Nephron progenitor cell (in vitro differentiated cells): ENCODE results near the gene PFN3.

ENCODE experiments used
- DNase-seq: peaks from one replicate; pipeline ENCODE4 v3.0.0; 2021
- H3K27ac Mint-ChIP-seq: 2 replicates; pipeline ENCODE4 v1.8.0; 2021; ENCODE audit warnings: mild to moderate bottlenecking, moderate library complexity, mixed read lengths
- H3K27me3 Mint-ChIP-seq: 2 replicates; pipeline ENCODE4 v1.8.0; 2021; ENCODE audit warnings: mild to moderate bottlenecking, low read depth, mixed read lengths; ENCODE audit not compliant: poor library complexity
- H3K36me3 Mint-ChIP-seq: 2 replicates; pipeline ENCODE4 v1.8.0; 2021; ENCODE audit warnings: low read depth, mixed read lengths
- H3K4me1 Mint-ChIP-seq: 2 replicates; pipeline ENCODE4 v1.8.0; 2021; ENCODE audit warnings: mixed read lengths
- H3K4me3 Mint-ChIP-seq: 2 replicates; pipeline ENCODE4 v1.8.0; 2021; ENCODE audit warnings: mild to moderate bottlenecking, moderate library complexity, mixed read lengths
- H3K9me3 Mint-ChIP-seq: 2 replicates; pipeline ENCODE4 v1.8.0; 2021; ENCODE audit warnings: mild to moderate bottlenecking, moderate library complexity, mixed read lengths
- TF ChIP-seq, protein P1 (sequence below): fragments of 200-600 bp; sonication (generic); IDR thresholded peaks from 2 replicates; pipeline ENCODE4 v1.5.0; 2021; ENCODE audit warnings: antibody characterized with exemption

PFN3 gene

DNA sequence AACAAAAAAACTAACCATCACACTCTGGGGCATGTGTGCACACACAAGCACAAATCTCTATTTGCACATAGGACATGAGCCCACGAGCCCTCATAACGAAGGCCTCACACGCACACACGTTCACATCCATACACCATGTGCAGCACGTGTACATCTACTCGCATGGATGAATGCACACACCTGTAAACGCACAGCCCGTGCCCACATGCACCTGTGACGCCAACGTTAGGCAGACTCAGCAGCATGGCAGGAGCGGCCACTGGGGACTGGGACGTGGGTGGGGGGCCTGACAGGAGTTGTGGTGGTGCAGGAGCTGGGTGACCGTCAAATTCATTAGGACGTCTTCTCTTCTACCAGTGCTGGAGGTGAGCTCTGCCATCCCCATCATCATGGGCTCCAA, 13.1 kb downstream of the PFN3 start:
- Mint-ChIP-seq H3K9me3 (no peaks in the 10 kb centered on the region), H3K27ac (no peak overlapping the region), H3K4me1 (peaks cover 63% of the 10 kb centered on the region), H3K27me3 (peaks cover 14% of the 10 kb centered on the region), H3K4me3 (no peak overlapping the region), H3K36me3 (no peaks in the 10 kb centered on the region)
- DNase-seq = no peak
- TF ChIP-seq, protein P1, sequence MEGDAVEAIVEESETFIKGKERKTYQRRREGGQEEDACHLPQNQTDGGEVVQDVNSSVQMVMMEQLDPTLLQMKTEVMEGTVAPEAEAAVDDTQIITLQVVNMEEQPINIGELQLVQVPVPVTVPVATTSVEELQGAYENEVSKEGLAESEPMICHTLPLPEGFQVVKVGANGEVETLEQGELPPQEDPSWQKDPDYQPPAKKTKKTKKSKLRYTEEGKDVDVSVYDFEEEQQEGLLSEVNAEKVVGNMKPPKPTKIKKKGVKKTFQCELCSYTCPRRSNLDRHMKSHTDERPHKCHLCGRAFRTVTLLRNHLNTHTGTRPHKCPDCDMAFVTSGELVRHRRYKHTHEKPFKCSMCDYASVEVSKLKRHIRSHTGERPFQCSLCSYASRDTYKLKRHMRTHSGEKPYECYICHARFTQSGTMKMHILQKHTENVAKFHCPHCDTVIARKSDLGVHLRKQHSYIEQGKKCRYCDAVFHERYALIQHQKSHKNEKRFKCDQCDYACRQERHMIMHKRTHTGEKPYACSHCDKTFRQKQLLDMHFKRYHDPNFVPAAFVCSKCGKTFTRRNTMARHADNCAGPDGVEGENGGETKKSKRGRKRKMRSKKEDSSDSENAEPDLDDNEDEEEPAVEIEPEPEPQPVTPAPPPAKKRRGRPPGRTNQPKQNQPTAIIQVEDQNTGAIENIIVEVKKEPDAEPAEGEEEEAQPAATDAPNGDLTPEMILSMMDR = no peak

DNA sequence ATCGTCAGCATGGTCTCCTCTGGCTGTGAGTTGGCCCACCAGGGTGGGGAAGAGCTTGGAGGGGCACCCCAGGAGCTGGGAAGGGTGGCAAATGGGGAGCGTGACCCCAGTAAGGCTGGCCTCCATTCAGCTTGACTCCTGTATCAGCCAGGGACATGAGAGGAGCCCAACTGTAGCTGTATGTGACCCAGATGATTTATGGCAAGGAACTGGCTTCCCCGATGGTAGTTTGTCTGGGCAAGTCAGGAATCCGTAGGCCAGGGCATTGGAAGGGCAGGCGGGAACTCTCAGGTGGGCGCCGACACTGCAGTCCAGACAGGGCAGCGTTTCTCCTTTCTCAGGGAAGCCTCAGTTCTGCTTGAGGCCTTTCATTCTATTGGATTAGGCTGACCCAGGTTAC, 13.9 kb downstream of the PFN3 start:
- H3K4me1 Mint-ChIP-seq = peaks cover 70% of the 10 kb centered on the region
- peaks cover 14% of the 10 kb centered on the region for H3K27me3 Mint-ChIP-seq
- no peaks in the 10 kb centered on the region for H3K36me3 Mint-ChIP-seq

DNA sequence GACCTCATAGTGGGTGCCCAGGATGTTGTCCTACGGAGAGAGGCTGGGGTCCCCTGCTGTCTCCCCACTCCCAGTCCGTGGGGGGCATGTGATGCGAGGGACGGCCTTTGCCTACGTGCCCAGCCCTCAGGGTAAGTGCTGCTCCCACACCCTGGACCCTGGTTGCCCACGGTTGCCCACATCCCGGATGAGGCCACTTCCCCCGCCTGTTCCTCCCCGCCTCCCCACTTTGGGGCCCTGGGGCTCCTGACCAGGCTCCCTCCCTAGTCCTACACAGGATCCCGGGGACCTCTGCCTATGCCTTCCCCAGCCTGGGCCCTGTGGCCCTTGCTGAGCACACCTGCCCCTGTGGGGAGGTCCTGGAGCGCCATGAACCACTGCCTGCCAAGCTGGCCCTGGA, 14.7 kb downstream of the PFN3 start:
- TF ChIP-seq, protein P1 = no peak
- Mint-ChIP-seq H3K27me3 (peaks cover 13% of the 10 kb centered on the region), H3K9me3 (no peaks in the 10 kb centered on the region), H3K4me3 (no peak overlapping the region), H3K27ac (no peak overlapping the region), H3K4me1 (peaks cover 71% of the 10 kb centered on the region), H3K36me3 (no peaks in the 10 kb centered on the region)
- no peak for DNase-seq

More for the DNA sequence above, 13.9 kb downstream of the PFN3 start:
- DNase-seq = no peak
- TF ChIP-seq, protein P1 = no peak
- Mint-ChIP-seq H3K4me3 (no peak overlapping the region), H3K9me3 (no peaks in the 10 kb centered on the region), H3K27ac (no peak overlapping the region)

DNA sequence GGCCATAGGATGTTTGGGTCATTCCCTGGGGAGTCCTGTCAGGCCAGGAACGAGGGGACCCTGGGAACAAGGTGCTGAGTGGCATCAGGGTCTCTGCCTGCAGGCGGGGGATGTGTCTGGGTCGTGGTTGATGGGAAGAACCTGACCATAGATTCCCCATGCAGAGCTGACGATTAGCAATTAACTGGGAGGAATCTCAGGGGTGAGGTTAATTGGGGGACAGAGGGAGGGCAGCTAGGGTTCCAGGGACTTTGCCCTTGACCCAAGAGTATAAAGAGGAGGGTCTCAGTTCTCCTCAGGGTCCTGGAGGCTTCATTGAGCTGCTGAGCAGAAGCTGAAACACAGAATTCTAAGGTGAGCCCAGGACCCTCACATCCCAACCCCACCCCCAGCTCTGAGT, 16.3 kb downstream of the PFN3 start, which contains the start of gene SLC34A1:
SLC34A1 (plus strand) TSS at position 301 of the 400 bp plus-strand sequence. CDS start 1,308 bp downstream, outside the sequence.
- DNase-seq = no peak
- H3K9me3 Mint-ChIP-seq = no peaks in the 10 kb centered on the region
- H3K27me3 Mint-ChIP-seq = peaks cover 13% of the 10 kb centered on the region
- TF ChIP-seq, protein P1 = no peak
- H3K36me3 Mint-ChIP-seq = no peaks in the 10 kb centered on the region
- no peak within 1 kb of the TSS for H3K4me3 Mint-ChIP-seq
- H3K4me1 Mint-ChIP-seq = peaks cover 55% of the 10 kb centered on the region
- H3K27ac Mint-ChIP-seq = no peak within 1 kb of the TSS

DNA sequence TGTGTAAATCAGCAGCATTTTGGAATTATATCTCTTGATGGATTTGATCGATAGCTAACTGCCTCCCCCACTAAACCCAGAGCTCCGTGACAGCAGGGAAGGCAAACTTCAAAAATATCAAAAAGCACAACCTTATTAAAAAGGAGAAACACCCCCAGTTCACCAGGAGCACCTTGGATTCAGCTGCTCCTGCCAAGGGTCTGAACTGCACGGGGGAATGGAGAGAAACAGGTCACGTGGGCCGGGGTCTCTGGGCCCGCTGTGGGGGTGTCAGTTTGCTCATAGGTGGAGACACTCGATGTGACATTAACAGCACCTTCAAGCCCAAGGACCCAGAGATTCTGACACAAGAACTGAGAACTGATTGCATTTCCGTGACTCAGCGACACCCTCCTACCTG, 17.3 kb downstream of the PFN3 start:
- H3K36me3 Mint-ChIP-seq = no peaks in the 10 kb centered on the region
- H3K27me3 Mint-ChIP-seq = peaks cover 11% of the 10 kb centered on the region
- no peak for DNase-seq
- H3K9me3 Mint-ChIP-seq = no peaks in the 10 kb centered on the region
- H3K4me1 Mint-ChIP-seq = peaks cover 46% of the 10 kb centered on the region
- no peak overlapping the region for H3K27ac Mint-ChIP-seq
- no peak overlapping the region for H3K4me3 Mint-ChIP-seq
- TF ChIP-seq, protein P1 = no peak

DNA sequence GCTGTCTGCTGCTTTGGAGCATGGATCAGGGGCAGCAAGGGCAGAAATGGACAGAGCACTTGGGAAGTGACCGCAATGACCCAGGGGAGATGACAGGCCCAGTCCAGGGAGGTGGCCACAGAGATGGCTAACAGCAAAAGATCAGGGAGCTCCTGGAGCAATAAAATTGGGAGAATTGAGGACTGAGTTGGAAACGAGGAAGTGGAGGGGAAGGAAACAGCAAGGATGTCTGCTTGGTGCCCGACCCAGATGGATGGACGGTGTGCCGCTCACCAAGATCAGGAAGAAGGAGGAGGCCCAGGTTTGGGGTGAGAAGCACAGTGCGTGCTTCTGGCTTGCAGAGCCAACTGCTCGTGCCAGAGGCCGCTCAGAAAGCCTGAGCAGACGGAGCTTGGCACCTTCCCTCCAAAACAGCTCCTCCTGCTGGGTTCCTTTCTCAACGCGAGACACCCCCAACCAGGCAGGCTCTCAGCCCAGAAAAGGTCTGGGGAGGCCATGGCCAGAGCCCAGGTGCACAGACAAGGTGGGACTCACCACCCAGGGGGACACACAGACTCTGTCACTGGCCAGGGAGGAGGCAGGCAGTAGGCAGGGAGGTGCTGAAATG, 17.9 kb downstream of the PFN3 start:
- TF ChIP-seq, protein P1 = no peak
- H3K9me3 Mint-ChIP-seq = no peaks in the 10 kb centered on the region
- DNase-seq = no peak
- no peak overlapping the region for H3K27ac Mint-ChIP-seq
- no peak overlapping the region for H3K4me3 Mint-ChIP-seq
- H3K4me1 Mint-ChIP-seq = peaks cover 43% of the 10 kb centered on the region
- no peaks in the 10 kb centered on the region for H3K36me3 Mint-ChIP-seq
- H3K27me3 Mint-ChIP-seq = peaks cover 8% of the 10 kb centered on the region
